Mucosa of stomach (tissue), 1 donor: ENCODE data around the gene TMEM54.

Source experiments
- H3K27me3 ChIP-seq: one replicate; pipeline ENCODE4 v1.7.0; 2013; ENCODE audit warnings: mild to moderate bottlenecking, low read length; ENCODE audit not compliant: control insufficient read depth, insufficient read depth
- H3K36me3 ChIP-seq: one replicate; pipeline ENCODE4 v1.7.0; 2013; ENCODE audit warnings: low read length; ENCODE audit not compliant: control insufficient read depth, insufficient read depth
- H3K4me1 ChIP-seq: one replicate; pipeline ENCODE4 v1.7.0; 2013; ENCODE audit warnings: mild to moderate bottlenecking, low read length; ENCODE audit not compliant: control insufficient read depth, insufficient read depth
- H3K4me3 ChIP-seq: one replicate; pipeline ENCODE4 v1.7.0; 2013; ENCODE audit warnings: low read length
- H3K9ac ChIP-seq: one replicate; pipeline ENCODE4 v1.7.0; 2013; ENCODE audit warnings: mild to moderate bottlenecking, low read length, moderate library complexity
- H3K9me3 ChIP-seq: one replicate; pipeline ENCODE4 v1.7.0; 2013; ENCODE audit warnings: mild to moderate bottlenecking, low read length, moderate library complexity; ENCODE audit not compliant: control insufficient read depth
- donor health status: Pancreatic carcinoma.

Gene TMEM54

DNA sequence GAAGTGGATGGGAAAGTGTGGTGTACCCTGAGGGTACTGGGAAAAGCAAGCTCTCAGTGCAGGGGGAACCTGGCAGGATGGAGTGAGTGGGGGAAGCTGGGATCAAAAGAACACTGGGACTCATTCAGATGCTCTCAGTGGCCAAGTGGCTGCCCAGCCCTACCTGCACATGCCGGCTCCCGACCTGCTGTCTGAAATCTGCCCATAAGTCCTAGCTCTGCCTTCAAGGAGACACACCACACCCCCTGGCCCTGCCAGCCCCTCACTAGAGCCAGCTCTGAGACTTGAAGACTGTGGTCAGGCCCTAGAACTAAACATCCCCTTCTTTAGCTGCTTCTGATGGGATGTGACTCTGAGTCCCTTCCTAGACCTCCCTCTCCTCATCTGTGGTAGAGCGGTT, 2.2 kb downstream of the TMEM54 start:
- no peaks in the 10 kb centered on the region for H3K9me3 ChIP-seq
- H3K27me3 ChIP-seq = no peaks in the 10 kb centered on the region
- H3K9ac ChIP-seq = no peak overlapping the region
- peaks cover 31% of the 10 kb centered on the region for H3K4me1 ChIP-seq
- no peaks in the 10 kb centered on the region for H3K36me3 ChIP-seq
- no peak overlapping the region for H3K4me3 ChIP-seq

DNA sequence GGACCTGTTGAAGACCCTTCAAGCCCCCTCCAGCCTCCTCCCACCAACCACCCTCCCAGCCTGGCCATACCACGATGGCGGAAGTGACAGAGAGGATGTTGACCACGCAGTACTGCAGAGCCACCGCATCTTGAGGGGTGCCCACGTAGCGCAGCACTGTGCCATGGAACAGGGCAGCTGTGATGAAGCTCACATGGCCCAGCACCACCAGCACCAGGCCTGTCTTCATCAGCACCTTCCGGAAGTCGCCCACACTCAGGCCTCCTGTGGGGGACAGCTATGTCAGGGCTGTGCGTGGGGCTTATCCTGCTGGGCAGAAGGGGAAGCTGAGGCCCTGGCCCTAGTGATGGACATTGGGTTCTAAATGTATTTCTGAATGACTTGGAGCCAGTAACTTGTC, 3.1 kb downstream of the TMEM54 start:
- Histone ChIP-seq H3K36me3 (no peaks in the 10 kb centered on the region), H3K27me3 (no peaks in the 10 kb centered on the region), H3K9me3 (no peaks in the 10 kb centered on the region), H3K9ac (no peak overlapping the region), H3K4me3 (no peak overlapping the region), H3K4me1 (peaks cover 37% of the 10 kb centered on the region)

DNA sequence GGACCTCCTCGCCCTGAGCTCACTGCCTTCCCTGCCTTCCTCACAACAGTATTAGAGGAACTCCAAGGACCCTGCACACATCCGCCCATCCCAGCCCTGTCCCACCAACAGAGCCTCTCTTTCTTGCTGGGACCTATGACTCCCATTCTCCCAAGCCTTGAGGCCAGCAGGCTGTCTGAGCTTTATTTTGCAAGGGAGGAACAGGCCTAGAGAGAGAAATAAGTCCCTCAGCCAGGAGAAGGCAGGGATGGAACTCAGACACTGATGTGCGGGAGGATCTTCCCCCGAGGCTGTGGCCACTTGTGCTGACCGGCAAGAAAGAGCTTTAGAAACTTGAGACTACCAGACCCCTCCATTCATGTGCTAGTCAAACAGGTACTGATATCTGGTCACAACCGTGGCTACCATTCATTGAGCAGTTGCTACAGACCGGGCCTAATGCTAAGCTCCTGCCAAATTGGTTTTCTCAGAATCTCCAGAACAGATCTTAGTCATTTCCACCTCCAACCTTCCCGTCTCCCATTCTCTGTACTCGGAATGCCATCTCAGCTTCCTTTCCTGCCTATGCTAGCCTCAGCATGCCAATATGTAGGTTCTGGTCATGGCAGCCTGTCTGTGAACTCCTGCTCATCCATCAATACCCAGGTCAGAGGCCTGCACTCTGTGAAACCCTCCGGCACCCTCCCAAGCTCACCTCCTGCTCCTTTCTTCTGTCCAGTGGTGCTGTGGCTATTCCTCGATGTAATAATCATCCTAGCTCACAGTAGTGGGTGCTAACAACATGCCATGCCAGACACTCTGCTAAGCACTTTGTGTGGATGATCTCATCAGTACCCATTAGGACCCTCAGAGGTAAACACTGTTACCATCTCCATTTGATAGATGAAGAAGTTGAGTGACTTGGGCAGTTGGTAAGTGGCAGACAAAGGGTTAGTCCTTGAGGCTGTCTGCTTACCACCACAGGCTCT, 3.8 kb downstream of the TMEM54 start:
- Histone ChIP-seq H3K4me1 (peaks cover 37% of the 10 kb centered on the region), H3K9ac (no peak overlapping the region), H3K27me3 (peaks cover 4% of the 10 kb centered on the region), H3K4me3 (no peak overlapping the region), H3K36me3 (no peaks in the 10 kb centered on the region), H3K9me3 (no peaks in the 10 kb centered on the region)

DNA sequence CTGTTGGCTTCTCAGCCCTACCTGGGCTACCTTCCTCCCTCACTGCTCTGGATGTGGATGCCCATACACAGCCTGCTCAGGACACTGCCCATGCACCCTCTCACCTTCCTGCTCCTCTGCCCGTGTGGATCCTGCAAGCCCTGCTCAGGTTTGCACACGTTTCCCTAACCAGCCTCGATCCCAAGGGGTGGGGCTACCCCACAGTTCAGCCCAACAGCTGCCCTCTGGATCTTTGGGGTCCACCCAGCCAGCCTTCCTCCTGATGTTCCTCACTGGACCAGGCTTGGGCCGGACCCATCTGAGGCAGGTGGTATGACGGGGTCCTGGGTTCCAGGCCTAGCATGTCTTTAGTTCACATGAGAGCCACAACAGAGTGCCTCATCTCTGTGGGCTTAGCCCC, 4.7 kb downstream of the TMEM54 start:
- Histone ChIP-seq H3K9ac (no peak overlapping the region), H3K27me3 (peaks cover 9% of the 10 kb centered on the region), H3K9me3 (no peaks in the 10 kb centered on the region)

DNA sequence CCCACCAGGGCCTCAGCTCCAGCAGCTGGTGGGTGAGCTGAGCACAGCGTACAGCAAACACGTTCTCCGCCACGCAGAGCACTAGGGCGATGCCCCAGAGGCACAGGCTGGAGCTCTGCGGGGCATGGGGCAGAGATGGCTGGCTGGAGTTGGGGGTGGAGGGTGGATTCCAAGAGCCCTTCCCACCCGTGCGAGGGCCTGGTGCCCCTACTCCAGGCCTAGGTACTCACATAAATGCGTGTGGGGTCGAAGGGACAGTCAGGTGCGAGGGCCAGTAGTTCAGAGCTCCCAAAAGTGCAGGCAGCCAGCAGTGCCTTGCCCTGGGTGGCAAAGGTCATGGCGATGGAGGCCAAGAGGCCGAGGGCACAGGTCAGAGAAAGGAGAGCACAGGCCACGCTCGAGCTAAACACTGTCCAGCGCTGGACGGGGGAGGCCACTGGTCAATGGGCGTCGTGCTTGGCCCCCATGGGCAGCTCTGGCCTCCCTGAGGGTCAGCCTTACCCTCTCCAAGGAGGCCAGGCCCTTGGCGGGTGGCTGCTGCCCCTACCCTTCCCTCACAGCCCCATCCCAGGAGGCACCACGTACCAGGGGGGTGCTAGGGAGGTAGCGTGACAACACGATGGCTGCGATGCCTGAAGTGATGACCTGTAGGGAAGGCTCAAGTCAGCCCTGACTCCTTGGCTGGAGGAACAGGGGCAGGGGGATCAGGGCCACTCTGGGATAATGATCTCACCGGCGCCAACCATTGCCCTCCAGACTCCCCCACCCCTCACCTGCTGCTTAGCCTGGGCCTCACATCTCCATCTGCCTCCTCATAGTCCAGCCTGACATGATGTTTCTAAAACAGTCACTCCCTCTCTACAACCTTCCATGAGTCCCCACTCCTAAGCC, 5.6 kb downstream of the TMEM54 start:
- Histone ChIP-seq H3K27me3 (peaks cover 9% of the 10 kb centered on the region), H3K9ac (no peak overlapping the region), H3K36me3 (no peaks in the 10 kb centered on the region), H3K9me3 (no peaks in the 10 kb centered on the region), H3K4me3 (no peak overlapping the region), H3K4me1 (peaks cover 26% of the 10 kb centered on the region)

More for the DNA sequence above, 4.7 kb downstream of the TMEM54 start:
- no peaks in the 10 kb centered on the region for H3K36me3 ChIP-seq
- no peak overlapping the region for H3K4me3 ChIP-seq
- peaks cover 30% of the 10 kb centered on the region for H3K4me1 ChIP-seq

DNA sequence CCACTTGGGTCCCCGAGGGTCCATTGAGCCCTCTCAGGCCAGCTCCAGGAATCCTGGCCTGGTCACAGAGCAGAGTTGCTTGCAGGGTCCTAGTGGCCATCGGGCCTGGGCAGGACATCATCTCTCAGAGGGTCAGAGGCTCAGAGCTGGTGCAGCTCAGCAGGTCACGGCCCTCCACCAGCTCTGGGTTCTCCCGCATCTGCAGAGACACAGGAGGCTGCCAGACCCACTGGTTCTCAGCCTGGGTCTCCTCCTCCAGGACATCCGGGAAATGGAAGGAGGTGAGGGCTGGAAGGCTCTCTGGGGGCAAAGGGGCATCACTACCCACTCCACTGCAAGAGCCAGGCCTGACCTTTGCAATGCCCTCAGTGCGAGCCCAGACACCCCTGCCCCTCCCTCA, 6.5 kb downstream of the TMEM54 start:
- Histone ChIP-seq H3K4me3 (no peak overlapping the region), H3K27me3 (peaks cover 9% of the 10 kb centered on the region), H3K36me3 (no peaks in the 10 kb centered on the region), H3K4me1 (peaks cover 22% of the 10 kb centered on the region), H3K9ac (no peak overlapping the region), H3K9me3 (no peaks in the 10 kb centered on the region)

DNA sequence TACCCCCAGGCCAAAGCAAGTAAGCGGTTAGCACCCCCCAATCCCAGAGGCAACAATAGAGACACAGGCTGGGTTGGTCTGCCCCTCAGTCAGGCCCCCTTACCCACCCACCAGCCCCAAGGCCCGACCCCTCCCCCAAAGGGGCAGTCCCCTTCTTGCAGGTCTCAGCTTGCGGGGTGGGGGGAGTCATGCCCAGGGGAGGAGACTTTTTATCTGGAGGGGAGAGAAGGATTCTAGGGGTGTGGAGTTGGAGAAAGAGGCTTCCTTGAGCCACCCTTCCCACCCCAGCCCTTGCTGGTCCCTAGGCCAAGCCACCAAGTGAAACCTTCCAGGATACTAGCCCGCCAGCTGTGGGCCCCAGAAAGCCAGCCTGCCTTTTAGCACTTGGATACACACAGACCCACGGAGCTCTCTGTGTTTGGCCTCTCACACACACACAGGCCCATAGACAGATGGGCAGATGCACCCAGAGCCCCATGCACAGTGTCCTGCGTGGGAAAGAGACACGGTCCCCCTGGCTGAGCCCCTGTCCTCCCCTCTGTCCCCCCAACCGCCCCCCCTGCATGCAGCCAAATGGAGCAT, 7.1 kb downstream of the TMEM54 start:
- Histone ChIP-seq H3K4me1 (peaks cover 19% of the 10 kb centered on the region), H3K36me3 (no peaks in the 10 kb centered on the region), H3K9me3 (no peaks in the 10 kb centered on the region), H3K4me3 (no peak overlapping the region), H3K27me3 (peaks cover 9% of the 10 kb centered on the region), H3K9ac (peak overlapping the region; percentile 47)

DNA sequence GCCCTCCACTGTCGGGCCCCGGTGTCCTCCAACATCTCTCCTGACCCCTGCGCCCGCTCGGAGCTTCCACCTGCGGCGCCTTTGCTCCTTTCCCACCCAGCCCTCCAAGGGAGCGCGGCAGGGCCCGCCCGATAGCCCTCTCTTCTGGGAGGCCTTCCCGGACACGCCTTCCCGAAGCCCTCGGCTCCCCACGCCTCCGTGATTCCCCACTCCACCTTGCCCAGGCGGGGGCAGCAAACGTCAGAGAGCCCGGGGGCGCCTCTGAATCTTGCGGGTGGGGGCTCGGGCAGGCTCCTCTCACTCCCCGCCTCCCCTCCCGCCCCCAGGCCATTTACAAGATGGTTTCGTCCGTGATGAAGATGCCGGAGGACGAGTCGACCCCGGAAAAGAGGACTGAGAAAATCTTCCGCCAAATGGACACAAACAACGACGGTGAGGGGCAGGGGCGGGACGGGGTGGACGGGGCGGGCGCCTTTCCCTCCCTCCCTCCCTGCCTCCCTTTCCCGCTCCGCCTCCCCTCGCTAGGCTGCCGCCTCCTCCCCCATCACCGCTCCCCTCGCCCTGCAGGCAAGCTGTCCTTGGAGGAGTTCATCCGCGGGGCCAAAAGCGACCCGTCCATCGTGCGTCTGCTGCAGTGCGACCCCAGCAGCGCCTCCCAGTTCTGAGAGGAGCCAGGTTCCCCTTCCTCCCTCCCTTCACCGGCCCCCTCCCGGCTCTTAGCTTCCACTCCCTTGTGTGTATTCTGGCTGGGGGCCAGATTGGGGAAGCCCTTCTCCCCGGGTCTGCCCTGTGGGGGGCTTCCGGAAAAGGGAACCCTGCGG, 7.8 kb downstream of the TMEM54 start:
- Histone ChIP-seq H3K4me1 (peaks cover 15% of the 10 kb centered on the region), H3K9ac (peak overlapping the region; percentile 47), H3K4me3 (peak overlapping the region; percentile 25), H3K27me3 (peaks cover 10% of the 10 kb centered on the region), H3K9me3 (no peaks in the 10 kb centered on the region), H3K36me3 (no peaks in the 10 kb centered on the region)

DNA sequence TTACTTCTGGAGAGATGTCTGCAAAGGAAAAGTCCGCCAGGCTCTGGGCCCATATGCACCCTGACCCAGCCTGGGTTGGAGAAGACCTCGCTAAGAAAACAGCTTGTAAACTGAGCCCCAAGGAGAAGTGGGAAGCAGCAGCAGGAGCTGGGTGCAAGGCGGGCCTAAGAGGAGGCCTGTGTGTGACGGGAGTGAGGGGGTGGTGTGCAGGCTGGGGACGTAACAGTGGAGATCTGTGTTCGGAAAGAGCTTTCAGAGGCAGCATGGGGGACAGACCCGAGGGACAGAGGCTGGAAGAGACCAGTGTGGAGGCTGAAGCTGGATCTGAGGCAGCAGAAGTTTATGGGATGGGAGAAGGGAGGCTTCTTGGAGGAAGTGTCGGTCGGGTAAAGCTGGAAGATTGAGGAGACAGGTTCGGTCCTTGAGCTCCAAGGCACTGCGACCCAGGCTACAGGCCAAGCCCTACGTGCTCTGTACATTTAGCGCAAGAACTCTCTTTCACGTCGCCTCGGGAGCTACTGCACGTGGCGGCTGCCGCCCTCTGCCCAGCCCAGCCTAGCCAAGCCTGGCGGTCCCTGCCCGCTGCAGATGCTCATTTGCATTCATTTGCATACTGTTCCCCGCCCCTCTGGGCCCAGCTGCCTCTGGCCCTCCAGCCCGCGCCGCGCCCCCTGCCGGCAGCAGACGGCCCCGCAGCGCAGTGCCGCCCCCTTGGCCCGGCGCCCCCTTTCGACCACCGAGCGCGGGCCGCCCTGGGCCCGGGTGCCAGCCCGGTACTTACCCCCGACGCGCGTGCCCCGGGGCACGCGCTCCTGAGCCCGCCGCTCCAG, 8.6 kb downstream of the TMEM54 start:
- no peaks in the 10 kb centered on the region for H3K36me3 ChIP-seq
- no peak overlapping the region for H3K4me3 ChIP-seq
- peaks cover 15% of the 10 kb centered on the region for H3K4me1 ChIP-seq
- peak overlapping the region; percentile 47 for H3K9ac ChIP-seq
- H3K9me3 ChIP-seq = no peaks in the 10 kb centered on the region
- peaks cover 15% of the 10 kb centered on the region for H3K27me3 ChIP-seq

DNA sequence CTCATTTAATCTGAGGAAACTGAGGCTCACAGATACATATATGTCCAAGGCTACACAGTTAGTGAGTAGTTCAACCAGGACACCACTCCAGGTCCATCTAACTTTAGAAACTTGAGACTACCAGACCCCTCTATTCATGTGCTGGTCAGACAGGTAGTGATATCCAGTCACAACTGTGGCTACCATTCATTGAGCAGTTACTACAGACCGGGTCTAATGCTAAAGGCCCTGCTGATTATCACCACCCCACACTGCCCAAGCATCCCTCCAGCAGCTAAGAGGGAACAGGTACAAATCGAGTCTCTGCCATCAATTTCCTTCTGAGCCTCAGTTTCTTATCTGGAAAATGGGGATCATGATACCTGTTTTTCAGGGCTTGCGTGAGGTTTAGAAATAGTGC, 9.6 kb downstream of the TMEM54 start:
- peaks cover 15% of the 10 kb centered on the region for H3K4me1 ChIP-seq
- no peaks in the 10 kb centered on the region for H3K36me3 ChIP-seq
- H3K9ac ChIP-seq = no peak overlapping the region
- no peaks in the 10 kb centered on the region for H3K9me3 ChIP-seq
- peaks cover 25% of the 10 kb centered on the region for H3K27me3 ChIP-seq
- H3K4me3 ChIP-seq = no peak overlapping the region

DNA sequence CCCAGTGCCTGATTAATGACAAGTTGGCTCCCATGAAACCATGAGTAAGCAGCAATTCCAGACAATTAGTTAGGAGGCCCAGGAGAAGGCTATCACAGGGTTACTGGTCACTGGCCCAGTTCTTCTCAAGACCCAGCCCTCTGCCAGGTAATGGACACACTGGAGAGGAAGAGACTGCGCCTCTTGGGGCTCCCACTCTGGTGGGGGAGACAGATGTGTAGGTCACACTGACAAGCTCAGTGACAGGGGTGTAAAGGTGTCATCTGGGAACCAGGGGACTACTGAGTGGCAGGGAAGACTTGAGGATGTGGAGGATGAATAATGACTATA, 10.0 kb downstream of the TMEM54 start:
- Histone ChIP-seq H3K4me3 (no peak overlapping the region), H3K4me1 (peaks cover 15% of the 10 kb centered on the region), H3K36me3 (no peaks in the 10 kb centered on the region), H3K27me3 (peaks cover 28% of the 10 kb centered on the region), H3K9ac (no peak overlapping the region), H3K9me3 (no peaks in the 10 kb centered on the region)
